Spinal cord (tissue), 10 donors: ENCODE data around the gene GDPD2. TPM values are rescaled to one million over a fixed set of nuclear protein-coding genes. Genes with fewer than 3 reads are reported as not detected.
A peak's percentile ranks its signal among the peaks of the same experiment; 100 is the strongest.

Experiments
- DNase-seq, 6 donors: peaks; one replicate each; pipeline versions ENCODE4 v3.0.0 to v3.0.0-alpha.2; 2013 to 2015; ENCODE audit warnings: low spot score in 6 of 6, low read depth in 4 of 6
- H3K27ac ChIP-seq: one replicate; pipeline ENCODE4 v1.5.1; 2013; ENCODE audit warnings: low read depth, low read length, control low read depth
- H3K27me3 ChIP-seq: one replicate; pipeline ENCODE4 v1.6.1; 2013; ENCODE audit warnings: low read length; ENCODE audit not compliant: control insufficient read depth, insufficient read depth
- H3K36me3 ChIP-seq: one replicate; pipeline ENCODE4 v1.6.1; 2013; ENCODE audit warnings: low read length; ENCODE audit not compliant: control insufficient read depth, insufficient read depth
- H3K4me1 ChIP-seq: one replicate; pipeline ENCODE4 v1.6.1; 2013; ENCODE audit warnings: low read length; ENCODE audit not compliant: control insufficient read depth, insufficient read depth
- H3K4me3 ChIP-seq: one replicate; pipeline ENCODE4 v1.5.1; 2013; ENCODE audit warnings: low read depth, low read length, control low read depth
- H3K9me3 ChIP-seq: one replicate; pipeline ENCODE4 v1.6.1; 2013; ENCODE audit warnings: low read length; ENCODE audit not compliant: control insufficient read depth, insufficient read depth
- WGBS: methylation state at CpG from one replicate; pipeline ENCODE4 v1.1.5; 2013; ENCODE audit warnings: missing lambda C conversion rate; ENCODE audit not compliant: insufficient coverage; 5-methylcytosine and 5-hydroxymethylcytosine counted together
- polyA plus RNA-seq, 2 donors: library from polyadenylated mRNA; unstranded; fragments of 120-200 nt; gene quantifications; one replicate each; pipeline ENCODE4 v1.2.1, GENCODE V29; 2013; ENCODE audit not compliant: insufficient read length in 2 of 2
- total RNA-seq, 2 donors: library from RNA; depleted of rRNA in 1 of 2; stranded (reverse); fragments of 120-200 nt in 1 of 2; fragments of >200 nt in 1 of 2; gene quantifications; one replicate each; pipeline versions ENCODE4 v1.2.3 to v1.2.4, GENCODE V29; 2013 to 2014
- donor health status: healthy.

Gene GDPD2
- total and polyA plus RNA-seq, 4 donors: 6.5 to 45.3 (median 22.3) TPM

GRCh38 chrX:70434914-70435586 is 11.9 kb downstream of the GDPD2 start:
- peaks cover 23% of the 10 kb centered on the region for H3K4me1 ChIP-seq
- DNase-seq: no peak
- H3K27me3 ChIP-seq: peaks cover 2% of the 10 kb centered on the region
- H3K9me3 ChIP-seq: no peaks in the 10 kb centered on the region
- peak overlapping the region; percentile 67 for H3K4me3 ChIP-seq
- H3K36me3 ChIP-seq: no peaks in the 10 kb centered on the region
- 41% methylated on average over 17 of the region's 17 CpGs for WGBS
- no peak overlapping the region for H3K27ac ChIP-seq

- no peak overlapping the region for H3K4me3 ChIP-seq
- H3K36me3 ChIP-seq: no peaks in the 10 kb centered on the region
- peak in 3 of 6 donors; percentile 23 to 83 (median 67) for DNase-seq
- H3K4me1 ChIP-seq: peaks cover 23% of the 10 kb centered on the region
- no peak overlapping the region for H3K27ac ChIP-seq
- H3K27me3 ChIP-seq: peaks cover 5% of the 10 kb centered on the region
- H3K9me3 ChIP-seq: no peaks in the 10 kb centered on the region
- 17% methylated on average over 16 of the region's 16 CpGs for WGBS
Measured at GRCh38 chrX:70436343-70436742, 13.2 kb downstream of the GDPD2 start.

GRCh38 chrX:70437011-70437410 is 13.9 kb downstream of the GDPD2 start:
- Histone ChIP-seq H3K27me3 (peaks cover 5% of the 10 kb centered on the region), H3K4me3 (no peak overlapping the region), H3K36me3 (no peaks in the 10 kb centered on the region), H3K9me3 (no peaks in the 10 kb centered on the region), H3K4me1 (peaks cover 23% of the 10 kb centered on the region), H3K27ac (no peak overlapping the region)
- DNase-seq: no peak
- 14% methylated on average over 1 of the region's 2 CpGs for WGBS

- Histone ChIP-seq H3K36me3 (no peaks in the 10 kb centered on the region), H3K27ac (no peak overlapping the region), H3K27me3 (peaks cover 5% of the 10 kb centered on the region), H3K4me3 (no peak overlapping the region), H3K4me1 (peaks cover 23% of the 10 kb centered on the region), H3K9me3 (no peaks in the 10 kb centered on the region)
- no peak for DNase-seq
- 48% methylated on average over 4 of the region's 8 CpGs for WGBS
Measured at GRCh38 chrX:70437921-70438665, 15.0 kb downstream of the GDPD2 start.

- no peak overlapping the region for H3K4me3 ChIP-seq
- no peaks in the 10 kb centered on the region for H3K9me3 ChIP-seq
- WGBS: 80% methylated on average over 1 of the region's 1 CpG
- H3K4me1 ChIP-seq: peaks cover 18% of the 10 kb centered on the region
- H3K27ac ChIP-seq: no peak overlapping the region
- H3K27me3 ChIP-seq: peaks cover 5% of the 10 kb centered on the region
- DNase-seq: no peak
- no peaks in the 10 kb centered on the region for H3K36me3 ChIP-seq
Measured at GRCh38 chrX:70439016-70439415, 15.9 kb downstream of the GDPD2 start.

- Histone ChIP-seq H3K4me3 (no peak overlapping the region), H3K9me3 (no peaks in the 10 kb centered on the region), H3K4me1 (peaks cover 16% of the 10 kb centered on the region), H3K36me3 (no peaks in the 10 kb centered on the region), H3K27ac (no peak overlapping the region), H3K27me3 (peaks cover 10% of the 10 kb centered on the region)
- WGBS: 45% methylated on average over 6 of the region's 6 CpGs
- DNase-seq: no peak
Measured at GRCh38 chrX:70442224-70442623, 19.1 kb downstream of the GDPD2 start.

GRCh38 chrX:70444326-70444945 is 21.3 kb downstream of the GDPD2 start, which contains the start of gene DLG3:
DLG3 (plus strand) TSS chrX:70444835; CDS start chrX:70445202, 367 bp downstream.
- DNase-seq: peak in 4 of 6 donors; percentile 54 to 94 (median 76)
- 19% methylated on average over 18 of the region's 21 CpGs for WGBS
- H3K4me3 ChIP-seq: peak within 1 kb of the TSS; percentile 39

GRCh38 chrX:70444946-70445656 is 22.0 kb downstream of the GDPD2 start:
- Histone ChIP-seq H3K9me3 (no peaks in the 10 kb centered on the region), H3K27me3 (peaks cover 8% of the 10 kb centered on the region), H3K4me1 (peaks cover 21% of the 10 kb centered on the region), H3K4me3 (peak overlapping the region; percentile 39), H3K27ac (no peak overlapping the region), H3K36me3 (peaks cover 10% of the 10 kb centered on the region)
- DNase-seq: no peak
- 26% methylated on average over 54 of the region's 61 CpGs for WGBS

More at GRCh38 chrX:70444326-70444945, 21.3 kb downstream of the GDPD2 start, which contains the start of gene DLG3:
- Histone ChIP-seq H3K27me3 (peaks cover 8% of the 10 kb centered on the region), H3K9me3 (no peaks in the 10 kb centered on the region), H3K27ac (no peak within 1 kb of the TSS), H3K4me1 (peaks cover 21% of the 10 kb centered on the region), H3K36me3 (peaks cover 3% of the 10 kb centered on the region)

- DNase-seq: peak in 2 of 6 donors; percentile 51 to 70
- H3K4me1 ChIP-seq: peaks cover 21% of the 10 kb centered on the region
- peaks cover 10% of the 10 kb centered on the region for H3K36me3 ChIP-seq
- WGBS: 52% methylated on average over 9 of the region's 9 CpGs
- H3K4me3 ChIP-seq: peak overlapping the region; percentile 39
- H3K27me3 ChIP-seq: peaks cover 8% of the 10 kb centered on the region
- no peaks in the 10 kb centered on the region for H3K9me3 ChIP-seq
- no peak overlapping the region for H3K27ac ChIP-seq
Measured at GRCh38 chrX:70445951-70446350, 22.8 kb downstream of the GDPD2 start.
